Kidney (tissue), 14 donors: ENCODE measurements around the gene PGC. TPM values are rescaled to one million over a fixed set of nuclear protein-coding genes. Genes with fewer than 3 reads are reported as not detected.

Experiments
- DNase-seq, 5 donors: peaks; one replicate each; pipeline ENCODE4 v3.0.0-alpha.2; 2013 to 2020
- FAIRE-seq: peaks from 2 replicates; lab custom pipeline; 2012; peaks lifted over from hg19 to GRCh38; lab: Jason Lieb, UNC
- H3K27ac ChIP-seq, 2 donors: one replicate each; pipeline ENCODE4 v1.7.0; 2013; ENCODE audit warnings: low read depth in 2 of 2, low read length in 2 of 2, inconsistent platforms in 1 of 2
- H3K27me3 ChIP-seq: one replicate; pipeline ENCODE4 v1.7.1; 2013; ENCODE audit warnings: low read length, inconsistent platforms; ENCODE audit not compliant: control insufficient read depth, insufficient read depth
- H3K36me3 ChIP-seq, 3 donors: one replicate each; pipeline versions ENCODE4 v1.7.0 to v1.7.1; 2013; ENCODE audit warnings: low read length in 3 of 3, control low read depth in 1 of 3, inconsistent platforms in 1 of 3; ENCODE audit not compliant: insufficient read depth in 3 of 3, control insufficient read depth in 2 of 3
- H3K4me1 ChIP-seq, 3 donors: one replicate each; pipeline versions ENCODE4 v1.7.0 to v1.7.1; 2013; ENCODE audit warnings: low read length in 3 of 3, inconsistent platforms in 1 of 3, low read depth in 1 of 3; ENCODE audit not compliant: control insufficient read depth in 2 of 3, insufficient read depth in 2 of 3
- H3K4me3 ChIP-seq, 3 donors: one replicate each; pipeline versions ENCODE4 v1.7.0 to v1.8.1; 2013; ENCODE audit warnings: low read length in 3 of 3, control low read depth in 1 of 3, inconsistent platforms in 1 of 3
- H3K9ac ChIP-seq, 3 donors: one replicate each; pipeline versions ENCODE4 v1.7.0 to v1.7.1; 2013; ENCODE audit warnings: low read length in 3 of 3, control low read depth in 1 of 3, inconsistent platforms in 1 of 3
- H3K9me3 ChIP-seq, 3 donors: one replicate each; pipeline versions ENCODE4 v1.7.0 to v1.7.1; 2013; ENCODE audit warnings: low read length in 3 of 3, control low read depth in 1 of 3, inconsistent platforms in 1 of 3; ENCODE audit not compliant: control insufficient read depth in 2 of 3, insufficient read depth in 1 of 3
- CTCF ChIP-seq: IDR thresholded peaks from 3 replicates; pipeline ENCODE4 v1.5.1; 2012; ENCODE audit warnings: mild to moderate bottlenecking, moderate library complexity, borderline replicate concordance; ENCODE audit not compliant: insufficient read depth; ENCODE audit errors: extremely low read depth
- intact Hi-C: fragments of 100-400 bp; cut with DNase I; formaldehyde crosslinking; loops from one replicate; pipeline ENCODE4 v1.11.1; 2022
- polyA plus RNA-seq: library from polyadenylated mRNA; stranded (reverse); fragments of 350-450 nt; fragmentation: Illumina TruSeq; extraction: RNeasy Lipid Tissue Mini Kit (QIAGEN cat#74804); gene quantifications from one replicate; pipeline ENCODE4 v1.2.3, GENCODE V29; 2014; ENCODE audit warnings: low read depth, low replicate concordance; ENCODE audit not compliant: insufficient read depth
- total RNA-seq: library from RNA; stranded (reverse); fragmentation: NEBNext Ultra II Directional; extraction: Animal tissue kit (Norgen Biotek cat#: 25700); gene quantifications from one replicate; pipeline ENCODE4 v1.2.1, GENCODE V29; 2021
- donor health status: control.
- donor health status: control.
- donor health status: control.
- donor health status: control.
- donor health status: control.
- donor health status: DM: yes; HTN: yes; CAD: no.
- donor health status: Normal renal cell carcinoma (clear cell type).

PGC gene
- total and polyA plus RNA-seq, 2 donors from 2014 or later = 0.39 TPM; not detected in 1

- intact Hi-C loops = no loop called here
- DNase-seq (peak in 2 of 5 donors; percentile 13 to 71), FAIRE-seq (no peak)
- Histone ChIP-seq H3K9ac (peak overlapping the region; percentile 4 to 69 (median 24)), H3K27me3 (no peaks in the 10 kb centered on the region), H3K36me3 (peaks cover 2 to 16% (median 14%) of the 10 kb centered on the region in 3 donors), H3K4me1 (peaks cover 0 to 13% (median 3%) of the 10 kb centered on the region in 3 donors), H3K9me3 (no peaks in the 10 kb centered on the region), H3K4me3 (peak overlapping the region; percentile 48 to 82 (median 62)), H3K27ac (no peak overlapping the region)
- TF ChIP-seq CTCF = no peak
These were observed 32.1 kb upstream of the PGC start for GRCh38 chr6:41779336-41779735.

GRCh38 chr6:41778895-41779294 is 31.7 kb upstream of the PGC start:
- Histone ChIP-seq H3K4me3 (peak overlapping the region; percentile 48 to 82 (median 62)), H3K27ac (no peak overlapping the region), H3K9ac (peak overlapping the region in 1 of 3 donors; percentile 69)

GRCh38 chr6:41777551-41778285 is 30.5 kb upstream of the PGC start:
- intact Hi-C loops = no loop called here
- no peak for FAIRE-seq
- Histone ChIP-seq H3K27ac (no peak overlapping the region), H3K9me3 (no peaks in the 10 kb centered on the region), H3K27me3 (no peaks in the 10 kb centered on the region), H3K9ac (no peak overlapping the region), H3K4me1 (peaks cover 0 to 13% (median 3%) of the 10 kb centered on the region in 3 donors), H3K36me3 (peaks cover 2 to 18% (median 18%) of the 10 kb centered on the region in 3 donors), H3K4me3 (no peak overlapping the region)
- TF ChIP-seq CTCF = no peak
- no peak for DNase-seq

More at GRCh38 chr6:41778895-41779294, 31.7 kb upstream of the PGC start:
- H3K27me3 ChIP-seq = no peaks in the 10 kb centered on the region
- peaks cover 2 to 18% (median 18%) of the 10 kb centered on the region in 3 donors for H3K36me3 ChIP-seq
- no peaks in the 10 kb centered on the region for H3K9me3 ChIP-seq
- intact Hi-C loops = no loop called here
- TF ChIP-seq CTCF = no peak
- no peak for FAIRE-seq
- H3K4me1 ChIP-seq = peaks cover 0 to 13% (median 3%) of the 10 kb centered on the region in 3 donors
- no peak for DNase-seq
